HAP-1 (cell line): ENCODE data around the gene GALNT17.

Experiments used
- DNase-seq, 2 experiments: peaks; one replicate each; pipeline ENCODE4 v3.0.0-alpha.2; 2016 to 2020; ENCODE audit warnings: low spot score in 2 of 2
- H3K27me3 ChIP-seq: fragments of 250-450 bp; sonication (Bioruptor Pico); 2 replicates; pipeline ENCODE4 v1.5.1; 2020; ENCODE audit warnings: low read depth, mild to moderate bottlenecking, moderate library complexity
- H3K36me3 ChIP-seq: fragments of 250-450 bp; sonication (Bioruptor Pico); replicated peaks from 2 replicates; pipeline ENCODE4 v1.5.1; 2020; ENCODE audit warnings: mild to moderate bottlenecking
- H3K4me1 ChIP-seq: fragments of 250-450 bp; sonication (Bioruptor Pico); 2 replicates; pipeline ENCODE4 v1.5.1; 2020; ENCODE audit warnings: mild to moderate bottlenecking
- H3K4me3 ChIP-seq: fragments of 250-450 bp; sonication (Bioruptor Pico); 2 replicates; pipeline ENCODE4 v1.5.1; 2020; ENCODE audit warnings: mild to moderate bottlenecking, moderate library complexity
- H3K9me3 ChIP-seq: fragments of 250-450 bp; sonication (Bioruptor Pico); 2 replicates; pipeline ENCODE4 v1.5.1; 2020; ENCODE audit warnings: mild to moderate bottlenecking, moderate library complexity
- in situ Hi-C: fragments of 300-500 bp; cut with MboI; formaldehyde crosslinking; loops from 3 replicates; pipeline ENCODE4 v1.14.3; 2020; ENCODE audit warnings: low sequenced_read_pairs, inconsistent platforms, mixed read lengths

Gene GALNT17

GRCh38 chr7:71132127-71132376, at the start of gene GALNT17:
Gene GALNT17, plus strand, starts transcription at chr7:71132144.
- H3K36me3 ChIP-seq: no peaks in the 10 kb centered on the region
- peaks cover 2% of the 10 kb centered on the region; the same call in 1 of the 2 replicates for H3K9me3 ChIP-seq
- no peaks in the 10 kb centered on the region for H3K4me1 ChIP-seq
- no peaks in the 10 kb centered on the region for H3K27me3 ChIP-seq
- in situ Hi-C loops: no loop called here
- DNase-seq: no peak
- no peak within 1 kb of the TSS for H3K4me3 ChIP-seq

DNA sequence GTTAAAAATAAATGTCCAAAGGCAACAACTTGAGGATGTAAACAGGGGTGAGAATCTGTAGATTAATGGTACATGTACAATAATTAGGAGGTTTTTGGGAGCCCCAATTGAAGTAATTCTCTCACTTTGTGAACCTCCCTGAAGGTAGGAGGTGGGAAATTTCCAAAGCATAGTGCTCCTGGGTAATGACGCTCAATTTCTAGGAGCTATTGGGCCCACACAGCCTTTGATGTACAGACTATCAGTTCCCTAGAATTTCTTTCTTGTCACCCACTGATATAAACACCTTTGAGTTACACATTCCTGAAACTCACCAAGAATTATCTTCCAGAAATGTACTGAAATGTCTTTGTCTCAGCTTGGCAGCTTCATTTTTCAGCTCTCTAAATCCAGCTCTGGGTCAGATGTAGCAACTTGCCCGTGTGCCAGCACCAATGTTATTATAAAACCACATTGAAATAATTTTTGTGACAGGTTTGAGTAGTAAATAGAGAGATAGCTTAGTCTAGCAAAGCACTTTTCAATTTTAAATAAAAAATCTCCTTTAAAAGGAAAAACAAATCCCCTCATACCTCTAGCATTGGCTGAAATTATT, 36.6 kb upstream of the GALNT17 start:
- in situ Hi-C loops: no loop called here
- Histone ChIP-seq H3K9me3 (no peaks in the 10 kb centered on the region), H3K27me3 (no peaks in the 10 kb centered on the region), H3K36me3 (no peaks in the 10 kb centered on the region), H3K4me1 (no peaks in the 10 kb centered on the region), H3K4me3 (no peak overlapping the region)
- no peak for DNase-seq

DNA sequence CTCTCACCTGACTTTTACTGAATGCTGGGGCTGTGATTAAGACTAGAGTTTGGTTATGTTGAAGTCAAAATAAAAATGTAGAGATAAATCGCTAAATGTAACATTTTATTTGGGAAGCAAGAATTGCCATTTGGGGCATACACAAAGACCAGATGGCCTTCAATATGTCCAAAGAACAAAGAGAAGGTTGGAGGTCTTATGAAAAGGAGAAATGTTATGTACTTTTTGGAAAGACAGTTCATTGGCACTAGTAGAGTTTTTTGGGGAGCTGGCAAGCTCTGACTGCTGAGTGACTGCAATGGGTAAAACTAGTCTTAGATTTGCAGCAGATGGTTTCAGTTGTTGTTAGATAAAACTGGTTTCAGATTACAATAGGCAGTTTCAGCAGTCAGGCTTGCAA, 35.6 kb upstream of the GALNT17 start:
- Histone ChIP-seq H3K27me3 (no peaks in the 10 kb centered on the region), H3K4me1 (no peaks in the 10 kb centered on the region), H3K4me3 (no peak overlapping the region), H3K36me3 (no peaks in the 10 kb centered on the region), H3K9me3 (no peaks in the 10 kb centered on the region)
- DNase-seq: no peak
- in situ Hi-C loops: no loop called here

GRCh38 chr7:71106226-71106625, 25.7 kb upstream of the GALNT17 start:
- in situ Hi-C loops: no loop called here

DNA sequence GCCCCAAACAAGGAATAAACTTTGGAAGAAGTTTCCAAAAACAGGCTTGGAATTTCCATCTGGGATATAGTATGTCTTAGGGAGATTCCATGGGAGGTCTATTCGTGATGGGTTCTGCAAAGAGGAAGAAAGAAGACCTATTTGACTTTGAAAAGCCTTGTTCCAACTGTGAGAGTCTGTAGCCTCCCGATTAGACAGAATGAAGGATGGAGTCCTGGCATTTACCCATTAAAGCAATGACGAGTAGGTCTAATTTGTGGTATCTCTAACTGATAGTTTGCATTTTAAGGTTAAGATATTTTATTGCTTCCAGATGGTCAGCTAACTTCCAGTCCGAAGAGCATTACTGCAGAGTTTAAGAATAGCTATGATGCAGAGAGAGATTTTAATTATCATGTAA, 19.5 kb upstream of the GALNT17 start:
- in situ Hi-C loops: no loop called here
- H3K9me3 ChIP-seq: no peaks in the 10 kb centered on the region
- H3K27me3 ChIP-seq: no peaks in the 10 kb centered on the region
- no peaks in the 10 kb centered on the region for H3K36me3 ChIP-seq
- no peak for DNase-seq
- no peaks in the 10 kb centered on the region for H3K4me1 ChIP-seq
- no peak overlapping the region for H3K4me3 ChIP-seq

More at GRCh38 chr7:71106226-71106625, 25.7 kb upstream of the GALNT17 start:
- Histone ChIP-seq H3K27me3 (no peaks in the 10 kb centered on the region), H3K9me3 (no peaks in the 10 kb centered on the region), H3K4me3 (no peak overlapping the region), H3K36me3 (no peaks in the 10 kb centered on the region), H3K4me1 (no peaks in the 10 kb centered on the region)
- no peak for DNase-seq

- Histone ChIP-seq H3K9me3 (no peaks in the 10 kb centered on the region; the same call in 1 of the 2 replicates), H3K4me1 (no peaks in the 10 kb centered on the region), H3K4me3 (no peak overlapping the region), H3K27me3 (no peaks in the 10 kb centered on the region), H3K36me3 (no peaks in the 10 kb centered on the region)
- DNase-seq: no peak
- in situ Hi-C loops: no loop called here
Observed at GRCh38 chr7:71120096-71120495, 11.8 kb upstream of the GALNT17 start.

- H3K36me3 ChIP-seq: no peaks in the 10 kb centered on the region
- no peak for DNase-seq
- no peaks in the 10 kb centered on the region for H3K27me3 ChIP-seq
- no peaks in the 10 kb centered on the region for H3K4me1 ChIP-seq
- H3K9me3 ChIP-seq: peaks cover 2% of the 10 kb centered on the region; the same call in 1 of the 2 replicates
- in situ Hi-C loops: no loop called here
- no peak overlapping the region for H3K4me3 ChIP-seq
Observed at GRCh38 chr7:71129126-71129525, 2.8 kb upstream of the GALNT17 start.

GRCh38 chr7:71130031-71130679, 1.8 kb upstream of the GALNT17 start:
- Histone ChIP-seq H3K36me3 (no peaks in the 10 kb centered on the region), H3K4me1 (no peaks in the 10 kb centered on the region), H3K27me3 (no peaks in the 10 kb centered on the region), H3K9me3 (peaks cover 2% of the 10 kb centered on the region; the same call in 1 of the 2 replicates), H3K4me3 (no peak overlapping the region)
- DNase-seq: no peak
- in situ Hi-C loops: no loop called here

- no peaks in the 10 kb centered on the region for H3K4me1 ChIP-seq
- peaks cover 2% of the 10 kb centered on the region; the same call in 1 of the 2 replicates for H3K9me3 ChIP-seq
- in situ Hi-C loops: no loop called here
- H3K27me3 ChIP-seq: no peaks in the 10 kb centered on the region
- no peaks in the 10 kb centered on the region for H3K36me3 ChIP-seq
- H3K4me3 ChIP-seq: no peak overlapping the region
- no peak for DNase-seq
Observed at GRCh38 chr7:71131256-71132126, 453 bp upstream of the GALNT17 start.

- no peaks in the 10 kb centered on the region for H3K9me3 ChIP-seq
- in situ Hi-C loops: no loop called here
- H3K27me3 ChIP-seq: no peaks in the 10 kb centered on the region
- no peak for DNase-seq
- H3K4me1 ChIP-seq: no peaks in the 10 kb centered on the region
- H3K36me3 ChIP-seq: no peaks in the 10 kb centered on the region
- no peak overlapping the region for H3K4me3 ChIP-seq
Observed at GRCh38 chr7:71132377-71133231, 660 bp downstream of the GALNT17 start.

- Histone ChIP-seq H3K4me1 (no peaks in the 10 kb centered on the region), H3K36me3 (no peaks in the 10 kb centered on the region), H3K4me3 (no peak overlapping the region), H3K9me3 (no peaks in the 10 kb centered on the region), H3K27me3 (no peaks in the 10 kb centered on the region)
- in situ Hi-C loops: no loop called here
- no peak for DNase-seq
Observed at GRCh38 chr7:71133232-71133622, 1.3 kb downstream of the GALNT17 start.

DNA sequence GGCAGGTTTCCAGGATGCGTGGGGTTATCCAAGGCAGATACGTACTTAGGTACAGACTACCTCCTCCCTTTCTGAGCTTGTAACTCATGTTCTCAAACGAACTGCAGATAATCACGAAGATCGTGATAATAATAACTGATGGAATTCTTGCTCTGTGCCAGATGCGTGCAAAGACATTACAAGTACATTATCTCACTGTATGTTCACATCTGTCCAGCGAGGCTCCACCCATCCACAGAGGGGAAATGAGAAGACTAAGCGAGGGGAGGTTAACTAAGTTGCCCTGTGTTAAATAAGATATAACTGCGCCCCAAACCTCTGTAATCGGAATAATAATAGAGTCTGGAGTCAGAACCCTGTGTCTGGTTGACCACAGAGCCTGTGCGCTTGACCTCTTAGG, 1.9 kb downstream of the GALNT17 start:
- no peaks in the 10 kb centered on the region for H3K27me3 ChIP-seq
- in situ Hi-C loops: no loop called here
- no peaks in the 10 kb centered on the region for H3K9me3 ChIP-seq
- DNase-seq: no peak
- no peaks in the 10 kb centered on the region for H3K36me3 ChIP-seq
- H3K4me1 ChIP-seq: no peaks in the 10 kb centered on the region
- no peak overlapping the region for H3K4me3 ChIP-seq

DNA sequence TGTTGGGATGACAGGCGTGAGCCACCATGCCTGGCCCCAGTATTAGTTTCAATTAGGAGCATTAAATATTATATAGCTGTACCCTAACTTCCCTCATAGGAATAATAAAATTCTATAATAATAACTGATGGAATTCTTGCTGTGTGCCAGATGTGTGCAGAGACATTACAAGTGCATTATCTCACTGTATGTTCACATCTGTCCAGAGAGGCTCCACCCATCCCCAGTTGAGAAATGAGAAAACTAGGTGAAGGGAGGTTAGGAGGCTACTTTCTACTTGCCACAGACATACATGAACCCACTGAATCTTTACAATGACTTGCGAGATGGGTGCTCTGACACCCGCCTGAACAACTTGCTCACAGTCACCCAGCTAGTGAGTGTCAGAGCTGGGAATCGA, 3.2 kb downstream of the GALNT17 start:
- no peaks in the 10 kb centered on the region for H3K27me3 ChIP-seq
- H3K4me3 ChIP-seq: no peak overlapping the region
- in situ Hi-C loops: no loop called here
- no peaks in the 10 kb centered on the region for H3K9me3 ChIP-seq
- DNase-seq: no peak
- H3K36me3 ChIP-seq: no peaks in the 10 kb centered on the region
- H3K4me1 ChIP-seq: no peaks in the 10 kb centered on the region
